ENCODE data around the gene XRN2.

GRCh38 chr20:21391972-21392352 lies 88.8 kb downstream of the XRN2 start:
- TF ChIP-seq CTCF (IDR thresholded peaks at IDR 0.05; ENCODE audit: low read depth, low read length): no peak
- no peak for TF ChIP-seq EZH2phosphoT487 (IDR thresholded peaks at IDR 0.05; ENCODE audit: low read depth)

Data from OCI-LY3 (cell line).